ENCODE results near the gene SND1.

GRCh38 chr7:127962589-127963361 is 310.8 kb downstream of the SND1 start:
- no peak for TF ChIP-seq CTCF (IDR thresholded peaks at IDR 0.05)
- TF ChIP-seq POLR2A (IDR thresholded peaks at IDR 0.05): no peak
